ENCODE measurements around the gene SAMD4A. TPM values are rescaled to one million over a fixed set of nuclear protein-coding genes. Genes with fewer than 3 reads are reported as not detected.

Gene SAMD4A
- total RNA-seq, 1 experiment from 2014 or later = 9.6 TPM

DNA sequence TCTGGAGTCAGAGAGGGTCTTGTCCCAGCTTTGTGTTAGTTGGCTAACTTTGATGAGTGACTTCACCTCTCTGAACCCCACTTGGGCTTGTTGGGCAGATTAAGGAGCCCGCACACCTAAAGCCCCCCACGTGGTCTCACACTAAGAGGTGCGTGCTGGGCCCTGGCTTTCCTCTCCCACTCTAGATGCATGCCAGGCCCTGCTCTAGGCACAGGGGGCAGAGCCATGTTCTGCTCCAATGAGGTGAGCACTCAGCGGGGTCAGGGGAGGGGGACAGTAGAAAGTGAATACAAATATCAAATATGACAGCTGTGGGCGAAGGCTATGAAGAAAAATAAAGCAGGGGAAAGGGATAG, 216.7 kb downstream of the SAMD4A start:
- H3K27ac Mint-ChIP-seq = peak overlapping the region in 1 of 3 experiments; percentile 2; a peak in 1 of 7 replicates
- H2BK20ac ChIP-seq (ENCODE audit: low read depth, low read length, poor library complexity, severe bottlenecking) = no peak overlapping the region
- no peak overlapping the region for H2AK5ac ChIP-seq (ENCODE audit: insufficient read length, low read length)
- no CpG with 5 or more reads among the region's 5 CpGs for WGBS (ENCODE audit: extremely low coverage, insufficient read length, low lambda C conversion rate)
- H3K4me3 Mint-ChIP-seq = no peak overlapping the region
- no peak overlapping the region for H3T11ph ChIP-seq (ENCODE audit: low read length)
- no peak overlapping the region for H3K14ac ChIP-seq (ENCODE audit: insufficient read depth, low read length)
- H3K79me1 ChIP-seq (ENCODE audit: insufficient read depth, low read depth, low read length, poor library complexity, severe bottlenecking) = no peaks in the 10 kb centered on the region
- H3K56ac ChIP-seq (ENCODE audit: insufficient read length, low read depth, low read length) = no peak overlapping the region
- H2BK120ac ChIP-seq (ENCODE audit: low read depth, low read length, poor library complexity, severe bottlenecking) = no peak overlapping the region
- H3K23me2 ChIP-seq (ENCODE audit: insufficient read length, low read depth, low read length, poor library complexity, severe bottlenecking) = no peaks in the 10 kb centered on the region
- H3K23ac ChIP-seq (ENCODE audit: insufficient read length, low read depth, low read length) = no peak overlapping the region
- H3K27me3 ChIP-seq (ENCODE audit: insufficient read depth, low read length) = no peaks in the 10 kb centered on the region
- TF ChIP-seq, protein P1, sequence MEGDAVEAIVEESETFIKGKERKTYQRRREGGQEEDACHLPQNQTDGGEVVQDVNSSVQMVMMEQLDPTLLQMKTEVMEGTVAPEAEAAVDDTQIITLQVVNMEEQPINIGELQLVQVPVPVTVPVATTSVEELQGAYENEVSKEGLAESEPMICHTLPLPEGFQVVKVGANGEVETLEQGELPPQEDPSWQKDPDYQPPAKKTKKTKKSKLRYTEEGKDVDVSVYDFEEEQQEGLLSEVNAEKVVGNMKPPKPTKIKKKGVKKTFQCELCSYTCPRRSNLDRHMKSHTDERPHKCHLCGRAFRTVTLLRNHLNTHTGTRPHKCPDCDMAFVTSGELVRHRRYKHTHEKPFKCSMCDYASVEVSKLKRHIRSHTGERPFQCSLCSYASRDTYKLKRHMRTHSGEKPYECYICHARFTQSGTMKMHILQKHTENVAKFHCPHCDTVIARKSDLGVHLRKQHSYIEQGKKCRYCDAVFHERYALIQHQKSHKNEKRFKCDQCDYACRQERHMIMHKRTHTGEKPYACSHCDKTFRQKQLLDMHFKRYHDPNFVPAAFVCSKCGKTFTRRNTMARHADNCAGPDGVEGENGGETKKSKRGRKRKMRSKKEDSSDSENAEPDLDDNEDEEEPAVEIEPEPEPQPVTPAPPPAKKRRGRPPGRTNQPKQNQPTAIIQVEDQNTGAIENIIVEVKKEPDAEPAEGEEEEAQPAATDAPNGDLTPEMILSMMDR (conservative IDR thresholded peaks at IDR 0.05) = no peak
- DNase-seq = no peak
- no peaks in the 10 kb centered on the region for H3K27me3 Mint-ChIP-seq (ENCODE audit: low read depth)
- no peak overlapping the region for H2BK15ac ChIP-seq (ENCODE audit: low read depth, low read length)
- no peak overlapping the region for H3K9ac ChIP-seq (ENCODE audit: extremely low read depth, insufficient read length, low read length)
- H3K4me1 ChIP-seq (ENCODE audit: insufficient read depth, low read length) = no peaks in the 10 kb centered on the region
- no peaks in the 10 kb centered on the region for H3K9me3 ChIP-seq (ENCODE audit: control insufficient read depth, low read depth, low read length)
- H3K4me2 ChIP-seq (ENCODE audit: insufficient read depth, insufficient read length, low read length) = no peak overlapping the region
- no peaks in the 10 kb centered on the region for H4K20me1 ChIP-seq (ENCODE audit: control insufficient read depth, insufficient read depth, insufficient read length)
- no peak overlapping the region for H2BK12ac ChIP-seq (ENCODE audit: insufficient read length, low read depth, low read length)
- no peak overlapping the region for H3K18ac ChIP-seq (ENCODE audit: insufficient read length, low read depth, low read length)
- no peak overlapping the region for H4K5ac ChIP-seq (ENCODE audit: insufficient read length, low read depth, low read length)
- H2AFZ ChIP-seq (ENCODE audit: low read length) = no peak overlapping the region
- H2BK5ac ChIP-seq (ENCODE audit: insufficient read length, low read length) = no peak overlapping the region
- no peaks in the 10 kb centered on the region for H3K9me3 Mint-ChIP-seq
- 0 out of 7 replicates have a peak, but pooled peaks cover 0 to 2% (median 0%) of the 10 kb centered on the region in 3 experiments for H3K36me3 Mint-ChIP-seq (ENCODE audit: insufficient read depth in 1 of 3, low read depth in 3 of 3)
- H4K8ac ChIP-seq (replicated peaks; ENCODE audit: insufficient read length, low read depth, low read length) = no peak overlapping the region
- no peaks in the 10 kb centered on the region for H3K79me2 ChIP-seq (ENCODE audit: insufficient read depth, low read length)
- peaks cover 8% of the 10 kb centered on the region in 2 experiments for H3K4me1 Mint-ChIP-seq
- no peak overlapping the region for H3K4ac ChIP-seq (ENCODE audit: low read depth, low read length)
- no peak overlapping the region for H3K27ac ChIP-seq (ENCODE audit: insufficient read length, low read depth, low read length)
- H4K91ac ChIP-seq (ENCODE audit: insufficient read length, low read depth, low read length) = no peak overlapping the region
